ENCODE results near the gene HDHD2. TPM values are rescaled to one million over a fixed set of nuclear protein-coding genes. Genes with fewer than 3 reads are reported as not detected.

HDHD2 gene
- polyA plus RNA-seq, 3 donors = 10.6 to 38.1 (median 30.6) TPM

DNA sequence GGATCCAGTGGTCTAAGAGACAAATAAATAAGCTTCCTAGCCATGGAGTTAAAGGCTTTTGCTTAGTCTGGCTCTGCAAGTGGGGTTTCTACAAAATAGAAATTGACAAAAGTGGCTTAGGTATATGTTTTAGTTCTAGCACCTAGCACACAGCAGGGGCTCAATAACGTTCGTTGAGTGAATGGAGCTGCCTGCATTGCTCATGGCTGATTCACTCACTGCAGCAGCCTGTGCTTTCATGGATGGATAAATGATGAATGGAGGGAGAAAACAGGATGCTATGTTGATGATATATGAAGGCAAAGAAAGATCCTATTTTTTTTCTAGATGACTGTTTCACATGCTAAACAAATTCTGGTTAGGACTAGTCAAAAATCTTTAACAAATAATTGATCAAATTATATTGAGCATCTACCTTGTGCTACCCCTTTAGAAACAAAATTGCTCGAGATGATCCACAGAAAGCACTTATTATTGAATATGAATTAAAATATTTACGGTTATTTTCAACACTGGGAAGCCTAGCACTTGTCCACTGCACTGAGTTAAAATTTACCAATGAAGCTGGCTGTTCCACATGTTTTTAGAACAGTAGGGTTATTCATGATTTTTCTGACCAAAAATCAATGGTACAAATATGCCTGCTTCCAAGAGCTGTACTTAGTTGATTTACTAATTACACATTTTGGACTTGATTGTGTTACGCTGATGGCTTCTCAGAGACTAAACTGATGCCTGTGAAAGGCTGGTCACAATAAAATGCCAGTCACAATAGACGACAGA, 39.6 kb downstream of the HDHD2 start:
- no peak overlapping the region for H3K4me3 Mint-ChIP-seq
- peaks cover 0 to 1% (median 0%) of the 10 kb centered on the region in 3 donors for H3K27me3 Mint-ChIP-seq (ENCODE audit: low read depth in 3 of 3)
- no peaks in the 10 kb centered on the region for H3K27me3 ChIP-seq (ENCODE audit: control insufficient read depth in 2 of 2, insufficient read depth in 2 of 2, low read length in 2 of 2)
- no peak overlapping the region for H3K27ac Mint-ChIP-seq
- WGBS (ENCODE audit: insufficient coverage) = 97% methylated on average over 4 of the region's 6 CpGs
- H4K20me1 ChIP-seq (ENCODE audit: insufficient read depth, low read length) = no peaks in the 10 kb centered on the region
- H3K9me3 ChIP-seq (replicated peaks in 1 of 2; ENCODE audit: control insufficient read depth in 1 of 2, insufficient read depth in 1 of 2, low read length in 2 of 2) = no peaks in the 10 kb centered on the region
- H3K79me2 ChIP-seq (ENCODE audit: insufficient read depth, low read length) = no peaks in the 10 kb centered on the region
- no peak for DNase-seq
- TF ChIP-seq, protein P1, sequence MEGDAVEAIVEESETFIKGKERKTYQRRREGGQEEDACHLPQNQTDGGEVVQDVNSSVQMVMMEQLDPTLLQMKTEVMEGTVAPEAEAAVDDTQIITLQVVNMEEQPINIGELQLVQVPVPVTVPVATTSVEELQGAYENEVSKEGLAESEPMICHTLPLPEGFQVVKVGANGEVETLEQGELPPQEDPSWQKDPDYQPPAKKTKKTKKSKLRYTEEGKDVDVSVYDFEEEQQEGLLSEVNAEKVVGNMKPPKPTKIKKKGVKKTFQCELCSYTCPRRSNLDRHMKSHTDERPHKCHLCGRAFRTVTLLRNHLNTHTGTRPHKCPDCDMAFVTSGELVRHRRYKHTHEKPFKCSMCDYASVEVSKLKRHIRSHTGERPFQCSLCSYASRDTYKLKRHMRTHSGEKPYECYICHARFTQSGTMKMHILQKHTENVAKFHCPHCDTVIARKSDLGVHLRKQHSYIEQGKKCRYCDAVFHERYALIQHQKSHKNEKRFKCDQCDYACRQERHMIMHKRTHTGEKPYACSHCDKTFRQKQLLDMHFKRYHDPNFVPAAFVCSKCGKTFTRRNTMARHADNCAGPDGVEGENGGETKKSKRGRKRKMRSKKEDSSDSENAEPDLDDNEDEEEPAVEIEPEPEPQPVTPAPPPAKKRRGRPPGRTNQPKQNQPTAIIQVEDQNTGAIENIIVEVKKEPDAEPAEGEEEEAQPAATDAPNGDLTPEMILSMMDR (IDR thresholded peaks at IDR 0.05) = no peak
- H2AFZ ChIP-seq (ENCODE audit: insufficient read depth, low read depth, low read length, poor library complexity, severe bottlenecking) = no peak overlapping the region
- peaks cover 66 to 97% of the 10 kb centered on the region in 2 donors for H3K36me3 ChIP-seq (replicated peaks in 1 of 2; ENCODE audit: control insufficient read depth in 1 of 2, insufficient read depth in 2 of 2, low read length in 2 of 2)
- H3K9me3 Mint-ChIP-seq = peaks cover 0 to 2% (median 0%) of the 10 kb centered on the region in 7 donors
- H3K36me3 Mint-ChIP-seq = peaks cover 84 to 89% of the 10 kb centered on the region in 2 donors
- no peaks in the 10 kb centered on the region for H3K4me1 ChIP-seq (ENCODE audit: control insufficient read depth in 1 of 2, insufficient read depth in 2 of 2, low read length in 2 of 2)
- no peaks in the 10 kb centered on the region for H3K4me1 Mint-ChIP-seq
- H3K9ac ChIP-seq (ENCODE audit: insufficient read depth, low read length, poor library complexity, severe bottlenecking) = no peak overlapping the region
- intact Hi-C loops (cut with micrococcal nuclease) = no loop called here
- no peak overlapping the region for H3K4me2 ChIP-seq (replicated peaks; ENCODE audit: extremely low read depth, low read length, poor library complexity, severe bottlenecking)
- H3K27ac ChIP-seq (ENCODE audit: low read depth in 1 of 2, low read length in 2 of 2) = no peak overlapping the region
- H3K4me3 ChIP-seq (replicated peaks in 1 of 3; ENCODE audit: low read depth in 2 of 3, low read length in 3 of 3) = no peak overlapping the region

- Mint-ChIP-seq H3K4me1 (no peaks in the 10 kb centered on the region), H3K36me3 (peaks cover 86 to 88% of the 10 kb centered on the region in 2 donors), H3K27me3 (ENCODE audit: low read depth in 3 of 3) (peaks cover 0 to 1% (median 0%) of the 10 kb centered on the region in 3 donors), H3K27ac (no peak overlapping the region), H3K9me3 (peaks cover 0 to 2% (median 0%) of the 10 kb centered on the region in 7 donors), H3K4me3 (no peak overlapping the region)
- H2AFZ ChIP-seq (ENCODE audit: insufficient read depth, low read depth, low read length, poor library complexity, severe bottlenecking) = no peak overlapping the region
- peaks cover 60 to 98% of the 10 kb centered on the region in 2 donors for H3K36me3 ChIP-seq (replicated peaks in 1 of 2; ENCODE audit: control insufficient read depth in 1 of 2, insufficient read depth in 2 of 2, low read length in 2 of 2)
- no peak overlapping the region for H3K27ac ChIP-seq (ENCODE audit: low read depth in 1 of 2, low read length in 2 of 2)
- H3K4me1 ChIP-seq (ENCODE audit: control insufficient read depth in 1 of 2, insufficient read depth in 2 of 2, low read length in 2 of 2) = no peaks in the 10 kb centered on the region
- H3K27me3 ChIP-seq (ENCODE audit: control insufficient read depth in 2 of 2, insufficient read depth in 2 of 2, low read length in 2 of 2) = no peaks in the 10 kb centered on the region
- H3K9ac ChIP-seq (ENCODE audit: insufficient read depth, low read length, poor library complexity, severe bottlenecking) = no peak overlapping the region
- WGBS (ENCODE audit: insufficient coverage) = no CpG with 5 or more reads among the region's 1 CpG
- no peak overlapping the region for H3K4me3 ChIP-seq (replicated peaks in 1 of 3; ENCODE audit: low read depth in 2 of 3, low read length in 3 of 3)
- TF ChIP-seq, protein P1 (IDR thresholded peaks at IDR 0.05) = no peak
- DNase-seq = no peak
- no peaks in the 10 kb centered on the region for H3K79me2 ChIP-seq (ENCODE audit: insufficient read depth, low read length)
- intact Hi-C loops (cut with micrococcal nuclease) = loop anchor here in 1 of 2 donors (10.0 kb wide), 1 partner anchor 95 kb away; no protein-coding TSS in a partner anchor
- no peaks in the 10 kb centered on the region for H4K20me1 ChIP-seq (ENCODE audit: insufficient read depth, low read length)
- no peak overlapping the region for H3K4me2 ChIP-seq (replicated peaks; ENCODE audit: extremely low read depth, low read length, poor library complexity, severe bottlenecking)
- no peaks in the 10 kb centered on the region for H3K9me3 ChIP-seq (replicated peaks in 1 of 2; ENCODE audit: control insufficient read depth in 1 of 2, insufficient read depth in 1 of 2, low read length in 2 of 2)
These were observed 40.6 kb downstream of the HDHD2 start for GRCh38 chr18:47109720-47110119.
